A549 (cell line): Measurements from ENCODE around the gene MPI.

Experiments
- CEBPB ChIP-seq, 2 experiments: fragments of >200 bp in 1 of 2; sonication (Bioruptor Twin) in 1 of 2; formaldehyde crosslinking in 1 of 2; IDR thresholded peaks; 2 replicates each; pipeline ENCODE4 v1.6.1; 2012 to 2016
- CHD2 ChIP-seq: fragments of 150-350 bp; IDR thresholded peaks from 2 replicates; pipeline ENCODE4 v1.6.1; 2014; ENCODE audit warnings: low read length; ENCODE audit not compliant: partially characterized antibody
- CTCF ChIP-seq: fragments of >200 bp; sonication (Bioruptor Twin); formaldehyde crosslinking; IDR thresholded peaks from 3 replicates; pipeline ENCODE4 v1.5.1; 2016
- NPAS2 ChIP-seq: fragments of 250-450 bp; sonication (Bioruptor Pico); IDR thresholded peaks from 2 replicates; pipeline ENCODE4 v1.8.0; 2022; ENCODE audit warnings: mild to moderate bottlenecking, moderate library complexity, borderline replicate concordance
- POLR2A ChIP-seq: IDR thresholded peaks from 2 replicates; pipeline ENCODE4 v1.6.1; 2012; ENCODE audit warnings: mild to moderate bottlenecking, low read length
- RAD21 ChIP-seq, 2 experiments: fragments of >200 bp in 1 of 2; sonication (Bioruptor Twin) in 1 of 2; formaldehyde crosslinking in 1 of 2; IDR thresholded peaks in 1 of 2; conservative IDR thresholded peaks in 1 of 2; 2 replicates in 1 of 2; 3 replicates in 1 of 2; pipeline ENCODE4 v1.6.1; 2012 to 2018; ENCODE audit warnings: inconsistent platforms in 1 of 2
- RFX5 ChIP-seq: fragments of 450-650 bp; IDR thresholded peaks from 2 replicates; pipeline ENCODE4 v1.7.1; 2014; ENCODE audit warnings: antibody characterized with exemption, mild to moderate bottlenecking, moderate library complexity
- SREBF2 ChIP-seq: fragments of 450-650 bp; IDR thresholded peaks from 2 replicates; pipeline ENCODE4 v1.6.1; 2014; ENCODE audit warnings: mild to moderate bottlenecking, moderate library complexity
- USF2 ChIP-seq: fragments of 450-650 bp; IDR thresholded peaks from 2 replicates; pipeline ENCODE4 v1.6.1; 2014; ENCODE audit warnings: antibody characterized with exemption
- ZSCAN20 ChIP-seq: fragments of 250-450 bp; sonication (Bioruptor Pico); IDR thresholded peaks from 2 replicates; pipeline ENCODE4 v1.8.0; 2022; ENCODE audit warnings: mild to moderate bottlenecking, moderate library complexity

- peak; percentile 99 for TF ChIP-seq POLR2A
- TF ChIP-seq USF2 = no peak
- TF ChIP-seq ZSCAN20 (CRISPR knock-in tag) = no peak
- TF ChIP-seq RFX5 = no peak
- no peak for TF ChIP-seq CTCF
- no peak for TF ChIP-seq NPAS2
- TF ChIP-seq RAD21 (conservative IDR thresholded peaks at IDR 0.05 in 1 of 2, IDR thresholded peaks at IDR 0.05 in 1 of 2) = no peak
- TF ChIP-seq CHD2 = peak; percentile 4
- TF ChIP-seq SREBF2 = no peak
- no peak for TF ChIP-seq CEBPB (IDR thresholded peaks at IDR 0.05)
Measured at GRCh38 chr15:74889883-74890664, at the start of gene MPI.
